Liver (tissue), 9 donors: ENCODE data around the gene FXYD7. TPM values are rescaled to one million over a fixed set of nuclear protein-coding genes. Genes with fewer than 3 reads are reported as not detected.

ENCODE experiments used
- DNase-seq: peaks from one replicate; pipeline ENCODE4 v3.0.0-alpha.2; 2017; ENCODE audit warnings: low spot score
- H3K27ac ChIP-seq, 2 donors: one replicate each; pipeline ENCODE4 v1.7.0; 2013; ENCODE audit warnings: inconsistent platforms in 2 of 2, low read length in 2 of 2, control low read depth in 1 of 2, low read depth in 1 of 2, mild to moderate bottlenecking in 1 of 2
- H3K27me3 ChIP-seq, 4 donors: one replicate each; pipeline versions ENCODE4 v1.6.1 to v1.7.0; 2013; ENCODE audit warnings: low read length in 3 of 4, inconsistent platforms in 1 of 4, mild to moderate bottlenecking in 1 of 4, moderate library complexity in 1 of 4; ENCODE audit not compliant: control insufficient read depth in 4 of 4, insufficient read depth in 4 of 4
- H3K36me3 ChIP-seq, 4 donors: one replicate each; pipeline versions ENCODE4 v1.6.1 to v1.7.0; 2013; ENCODE audit warnings: low read length in 3 of 4, mild to moderate bottlenecking in 3 of 4, low read depth in 1 of 4, moderate library complexity in 1 of 4; ENCODE audit not compliant: control insufficient read depth in 4 of 4, insufficient read depth in 3 of 4
- H3K4me1 ChIP-seq, 4 donors: one replicate each; pipeline versions ENCODE4 v1.6.1 to v1.7.0; 2013; ENCODE audit warnings: low read length in 3 of 4, mild to moderate bottlenecking in 3 of 4, moderate library complexity in 1 of 4; ENCODE audit not compliant: control insufficient read depth in 4 of 4, insufficient read depth in 4 of 4
- H3K4me3 ChIP-seq, 3 donors: one replicate each; pipeline versions ENCODE4 v1.6.1 to v1.7.0; 2013; ENCODE audit warnings: low read length in 3 of 3, control low read depth in 1 of 3, low read depth in 1 of 3, mild to moderate bottlenecking in 1 of 3
- H3K9ac ChIP-seq, 2 donors: one replicate each; pipeline ENCODE4 v1.7.0; 2013; ENCODE audit warnings: low read length in 2 of 2, mild to moderate bottlenecking in 2 of 2, moderate library complexity in 2 of 2, control low read depth in 1 of 2, low read depth in 1 of 2
- H3K9me3 ChIP-seq, 4 donors: one replicate each; pipeline versions ENCODE4 v1.6.1 to v1.7.0; 2013; ENCODE audit warnings: low read length in 3 of 4; ENCODE audit not compliant: control insufficient read depth in 4 of 4
- ATF3 ChIP-seq: IDR thresholded peaks from 2 replicates; pipeline ENCODE4 v1.6.1; 2016; ENCODE audit warnings: antibody characterized with exemption
- CTCF ChIP-seq: fragments of 150-350 bp; IDR thresholded peaks from 2 replicates; pipeline ENCODE4 v1.5.1; 2017; ENCODE audit warnings: improper control_type of control experiment, low read depth, low read length; ENCODE audit not compliant: missing input control
- EGR1 ChIP-seq, 2 donors: IDR thresholded peaks; 2 replicates each; pipeline ENCODE4 v1.6.1; 2016 to 2018; ENCODE audit warnings: antibody characterized with exemption in 2 of 2, low read depth in 2 of 2
- FOXA1 ChIP-seq: IDR thresholded peaks from 2 replicates; pipeline ENCODE4 v1.6.1; 2016; ENCODE audit warnings: antibody characterized with exemption
- FOXA2 ChIP-seq: IDR thresholded peaks from 2 replicates; pipeline ENCODE4 v1.6.1; 2016; ENCODE audit warnings: antibody characterized with exemption
- GABPA ChIP-seq, 2 donors: IDR thresholded peaks in 1 of 2; conservative IDR thresholded peaks in 1 of 2; 2 replicates each; pipeline ENCODE4 v1.6.1; 2016; ENCODE audit warnings: antibody characterized with exemption in 2 of 2, mild to moderate bottlenecking in 1 of 2, moderate library complexity in 1 of 2
- HNF4A ChIP-seq, 2 donors: conservative IDR thresholded peaks; 2 replicates each; pipeline ENCODE4 v1.6.1; 2016; ENCODE audit warnings: antibody characterized with exemption in 2 of 2, mild to moderate bottlenecking in 2 of 2
- HNF4G ChIP-seq: IDR thresholded peaks from 2 replicates; pipeline ENCODE4 v1.6.1; 2016; ENCODE audit warnings: antibody characterized with exemption
- JUND ChIP-seq, 2 donors: IDR thresholded peaks; 2 replicates each; pipeline ENCODE4 v1.6.1; 2016; ENCODE audit warnings: antibody characterized with exemption in 2 of 2
- REST ChIP-seq: IDR thresholded peaks from 2 replicates; pipeline ENCODE4 v1.6.1; 2016; ENCODE audit warnings: antibody characterized with exemption, mild to moderate bottlenecking
- TAF1 ChIP-seq: conservative IDR thresholded peaks from 2 replicates; pipeline ENCODE4 v1.6.1; 2016; ENCODE audit warnings: antibody characterized with exemption, mild to moderate bottlenecking
- YY1 ChIP-seq: IDR thresholded peaks from 2 replicates; pipeline ENCODE4 v1.6.1; 2016; ENCODE audit warnings: antibody characterized with exemption, mild to moderate bottlenecking
- WGBS: extraction: QIAGEN DNeasy Blood & Tissue Kit; methylation state at CpG from one replicate; pipeline ENCODE4 v1.1.7; 2013; 5-methylcytosine and 5-hydroxymethylcytosine counted together
- polyA plus RNA-seq, 2 donors: library from polyadenylated mRNA; stranded (reverse) in 1 of 2; unstranded in 1 of 2; fragments of 200-250 nt in 1 of 2; fragments of >200 nt in 1 of 2; fragmentation: Nextera tagmentation in 1 of 2; extraction: Ambion mirVana in 1 of 2; gene quantifications; one replicate each; pipeline versions ENCODE4 v1.2.1 to v1.2.3, GENCODE V29; 2013 to 2015
- total RNA-seq, 2 donors: library from RNA; depleted of rRNA; stranded (reverse); fragments of >200 nt; gene quantifications; one replicate each; pipeline ENCODE4 v1.2.3, GENCODE V29; 2014
- donor health status: healthy.
- donor health status: healthy.
- donor health status: healthy.
- donor health status: healthy.
- donor health status: healthy.

Gene FXYD7
- total and polyA plus RNA-seq, 4 donors, result 0.08 to 0.09 TPM; not detected in 2

GRCh38 chr19:35105411-35106290 lies 37.4 kb upstream of the FXYD7 start (continued):
- TF ChIP-seq CTCF, result no peak

- TF ChIP-seq FOXA2 (no peak), TAF1 (no peak), REST (no peak), HNF4A (conservative IDR thresholded peaks at IDR 0.05) (no peak), HNF4G (no peak), JUND (IDR thresholded peaks at IDR 0.05) (no peak), ATF3 (no peak)
- no peak overlapping the region for H3K27ac ChIP-seq
- no peak for DNase-seq
- no peak overlapping the region for H3K4me3 ChIP-seq
- no peaks in the 10 kb centered on the region for H3K9me3 ChIP-seq
- no peak overlapping the region for H3K9ac ChIP-seq
- H3K36me3 ChIP-seq, result no peaks in the 10 kb centered on the region
- H3K4me1 ChIP-seq, result no peaks in the 10 kb centered on the region
- WGBS, result 95% methylated on average over 9 of the region's 9 CpGs
- no peaks in the 10 kb centered on the region for H3K27me3 ChIP-seq
Measured at GRCh38 chr19:35106291-35106583, 36.8 kb upstream of the FXYD7 start.

- H3K36me3 ChIP-seq, result no peaks in the 10 kb centered on the region
- no peak overlapping the region for H3K9ac ChIP-seq
- no peaks in the 10 kb centered on the region for H3K9me3 ChIP-seq
- TF ChIP-seq FOXA2 (no peak), TAF1 (no peak), YY1 (no peak), FOXA1 (no peak), CTCF (no peak), HNF4G (no peak), JUND (IDR thresholded peaks at IDR 0.05) (no peak), GABPA (IDR thresholded peaks at IDR 0.05 in 1 of 2, conservative IDR thresholded peaks at IDR 0.05 in 1 of 2) (no peak), EGR1 (IDR thresholded peaks at IDR 0.05; ENCODE audit: low read depth in 2 of 2) (no peak), HNF4A (conservative IDR thresholded peaks at IDR 0.05) (no peak), ATF3 (no peak)
- 48% methylated on average over 2 of the region's 2 CpGs for WGBS
- H3K4me3 ChIP-seq, result no peak overlapping the region
- no peak overlapping the region for H3K27ac ChIP-seq
- H3K4me1 ChIP-seq, result no peaks in the 10 kb centered on the region
- no peaks in the 10 kb centered on the region for H3K27me3 ChIP-seq
- no peak for DNase-seq
Measured at GRCh38 chr19:35106898-35107541, 36.0 kb upstream of the FXYD7 start.
